Measurements from ENCODE around the gene TMEM229B.

GRCh38 chr14:67525389-67525788, 36.9 kb upstream of the TMEM229B start:
- no peak for TF ChIP-seq CTCF (IDR thresholded peaks at IDR 0.05)
- no peak for TF ChIP-seq ZFX (IDR thresholded peaks at IDR 0.05; ENCODE audit: borderline replicate concordance)

Data from 22Rv1 (cell line).